ENCODE measurements around the gene STRN3.
A peak's percentile ranks its signal among the peaks of the same experiment; 100 is the strongest.
"Not testable (repeated sequence)": the region's sequence is repeated elsewhere in the genome, so short reads cannot be mapped to it uniquely, and the experiment has no call there.

Gene STRN3

GRCh38 chr14:30969796-30970195, 56.4 kb downstream of the STRN3 start:
- not testable (repeated sequence) for DNase-seq

DNA sequence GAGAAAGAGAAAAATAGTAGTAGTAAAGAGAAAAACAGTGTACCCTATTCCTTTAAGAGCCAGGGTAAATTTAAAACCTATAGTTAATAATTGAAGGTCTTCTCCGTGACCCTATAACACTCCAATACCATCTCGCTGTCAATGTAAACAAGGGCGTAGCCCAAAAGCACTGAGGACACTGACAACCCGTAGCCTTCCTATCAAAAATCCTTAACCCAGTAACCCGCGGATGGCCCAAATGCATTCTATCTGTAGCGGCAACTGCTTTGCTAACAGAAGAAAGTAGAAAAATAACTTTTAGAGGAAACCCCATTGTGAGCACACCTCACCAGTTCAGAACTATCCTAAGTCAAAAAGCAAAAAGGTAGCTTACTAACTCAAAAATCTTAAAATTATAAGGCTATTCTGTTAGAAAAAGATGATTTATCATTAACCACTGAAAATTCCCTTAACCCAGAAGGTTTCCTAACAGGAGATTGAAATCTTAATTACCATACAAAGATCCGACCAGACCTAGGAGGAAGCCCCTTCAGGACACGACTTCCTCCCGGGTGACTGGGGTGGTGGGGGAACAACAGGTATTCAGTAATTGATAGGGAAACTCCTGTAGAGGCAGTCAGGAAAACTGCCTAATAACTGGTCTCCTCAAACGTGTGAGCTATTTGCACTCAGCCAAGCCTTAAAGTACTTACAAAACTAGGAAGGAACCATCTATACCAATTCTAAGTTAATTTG, 58.6 kb downstream of the STRN3 start:
- DNase-seq, result not testable (repeated sequence)

- DNase-seq, result no peak
Observed at GRCh38 chr14:30966415-30967363, 59.5 kb downstream of the STRN3 start.

GRCh38 chr14:30965861-30966260, 60.3 kb downstream of the STRN3 start:
- not testable (repeated sequence) for DNase-seq

DNA sequence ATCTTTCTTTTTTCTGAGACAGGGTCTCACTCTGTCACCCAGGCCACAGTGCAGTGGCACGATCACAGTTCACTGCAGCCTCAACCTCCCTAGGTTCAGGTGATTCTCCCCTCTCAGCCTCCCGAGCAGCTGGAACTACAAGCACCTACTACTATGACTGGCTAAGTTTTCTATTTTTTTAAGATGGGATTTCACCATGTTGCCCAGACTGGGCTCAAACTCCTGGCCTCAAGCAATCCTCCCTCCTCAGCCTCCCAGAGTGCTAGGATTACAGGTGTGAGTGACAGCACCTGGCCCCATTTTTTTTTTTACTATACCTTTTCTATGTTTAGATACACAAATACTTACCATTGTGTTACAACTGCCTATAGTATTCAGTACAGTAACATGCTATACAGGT, 63.6 kb downstream of the STRN3 start:
- not testable (repeated sequence) for DNase-seq

DNA sequence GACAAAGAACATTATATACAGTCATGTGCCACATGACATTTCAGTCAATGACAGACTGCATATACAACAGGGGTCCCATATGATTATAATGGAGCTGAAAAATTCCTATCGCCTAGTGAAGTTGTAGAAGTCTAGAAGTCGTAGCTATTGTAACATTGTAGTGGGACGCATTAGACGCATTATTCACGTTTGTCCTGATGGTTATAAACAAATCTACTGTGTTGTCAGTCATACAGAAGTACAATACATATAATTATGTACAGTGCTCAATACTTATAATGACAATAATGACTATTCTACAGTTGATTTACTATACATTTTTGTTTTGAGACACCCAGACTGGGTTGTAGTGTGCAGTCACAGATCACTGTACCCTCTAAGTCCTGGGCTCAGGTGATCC, 64.8 kb downstream of the STRN3 start:
- DNase-seq, result no peak

DNA sequence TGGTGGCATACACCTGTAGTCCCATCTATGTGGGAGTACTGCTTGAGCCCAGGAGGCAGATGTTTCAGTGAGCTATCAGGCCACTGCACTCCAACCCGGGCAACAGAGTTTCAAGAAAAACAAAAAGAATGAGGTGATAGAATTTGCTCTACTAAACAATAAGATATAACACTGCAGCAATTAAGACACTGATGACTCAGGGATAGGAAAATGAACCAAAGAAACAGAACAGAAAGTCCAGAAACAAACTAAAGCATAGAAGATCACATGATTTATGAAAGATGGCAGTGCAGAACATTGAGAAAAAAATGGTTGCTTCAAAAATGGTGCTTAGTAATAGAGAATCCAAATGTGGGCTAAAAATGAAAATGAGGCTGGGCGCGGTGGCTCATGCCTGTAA, 66.0 kb downstream of the STRN3 start:
- DNase-seq, result no peak

DNA sequence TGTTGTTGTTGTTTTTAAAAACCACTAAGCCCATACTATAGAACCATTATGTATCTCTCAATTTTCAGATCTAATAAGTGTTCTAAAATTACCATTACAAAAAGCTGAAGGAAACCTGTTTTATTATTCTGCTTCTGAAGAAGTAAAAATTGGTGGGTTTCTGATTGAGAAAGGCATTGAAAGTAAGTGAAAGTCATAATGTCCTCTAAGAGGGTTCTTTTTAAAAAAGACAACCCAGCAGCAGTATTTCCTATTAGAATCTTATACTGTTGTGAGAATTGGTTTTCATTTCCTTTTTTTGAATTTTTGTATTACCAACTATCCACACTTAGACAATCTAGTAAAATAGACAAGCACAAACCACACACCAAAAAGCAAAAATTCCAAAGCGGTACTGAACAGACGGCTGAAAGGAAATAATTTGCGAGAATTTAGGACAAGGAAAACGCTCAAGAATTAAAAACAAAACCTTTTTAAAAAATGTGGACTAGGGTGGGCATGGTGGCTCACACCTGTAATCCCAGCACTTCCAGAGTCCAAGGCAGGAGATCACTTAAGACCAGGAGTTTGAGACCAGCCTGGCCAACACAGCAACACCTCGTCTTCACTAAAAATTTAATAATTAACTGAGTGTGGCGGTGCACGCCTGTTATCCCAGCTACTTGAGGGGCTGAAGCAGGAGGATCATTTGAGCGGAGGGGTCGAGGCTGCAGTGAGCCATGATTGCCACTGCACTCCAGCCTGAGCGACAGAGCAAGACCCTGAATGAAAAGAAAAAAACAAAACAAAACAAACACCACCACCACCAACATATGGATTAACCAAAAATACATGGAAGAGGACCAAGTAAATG, 67.4 kb downstream of the STRN3 start:
- DNase-seq, result no peak

- DNase-seq, result no peak
Observed at GRCh38 chr14:30957813-30958370, 68.3 kb downstream of the STRN3 start.

DNA sequence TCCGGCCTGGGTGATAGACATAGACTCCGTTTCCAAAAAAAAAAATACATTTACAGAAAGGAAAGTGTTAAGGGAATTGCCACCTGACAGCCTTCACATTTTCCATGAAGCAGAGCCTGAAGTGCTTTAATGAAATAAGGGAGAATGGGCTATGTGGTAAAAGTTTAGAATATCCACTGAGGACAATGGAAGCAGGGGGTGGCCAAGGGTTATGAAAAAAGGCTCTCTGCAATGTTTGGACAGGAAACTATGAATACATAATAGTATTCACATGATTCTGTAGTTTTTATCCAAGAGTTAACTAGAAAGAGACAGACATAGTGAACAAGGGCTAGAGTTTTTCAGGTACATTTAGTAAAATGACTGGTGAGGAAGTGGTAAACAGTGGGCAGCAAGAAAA, 76.5 kb downstream of the STRN3 start:
- no peak for DNase-seq

DNA sequence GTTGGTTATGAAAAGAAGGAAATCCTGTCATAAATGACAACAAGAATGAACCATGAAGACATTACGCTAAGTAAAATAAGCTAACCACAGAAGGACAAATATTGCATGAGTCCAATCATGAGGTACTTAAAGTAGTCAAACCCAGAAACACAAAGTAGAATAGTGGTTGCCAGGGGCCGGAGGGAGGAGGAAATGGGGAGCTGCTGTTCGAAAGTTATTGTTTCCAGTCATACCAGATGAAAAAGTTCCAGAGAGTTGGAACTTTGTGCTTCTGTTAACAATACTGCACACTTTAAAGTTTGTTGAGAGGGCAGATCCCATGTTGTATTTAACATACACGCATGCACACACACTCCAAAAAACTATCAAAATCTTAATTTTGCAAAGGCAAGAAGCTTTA, 82.5 kb downstream of the STRN3 start:
- DNase-seq, result no peak

DNA sequence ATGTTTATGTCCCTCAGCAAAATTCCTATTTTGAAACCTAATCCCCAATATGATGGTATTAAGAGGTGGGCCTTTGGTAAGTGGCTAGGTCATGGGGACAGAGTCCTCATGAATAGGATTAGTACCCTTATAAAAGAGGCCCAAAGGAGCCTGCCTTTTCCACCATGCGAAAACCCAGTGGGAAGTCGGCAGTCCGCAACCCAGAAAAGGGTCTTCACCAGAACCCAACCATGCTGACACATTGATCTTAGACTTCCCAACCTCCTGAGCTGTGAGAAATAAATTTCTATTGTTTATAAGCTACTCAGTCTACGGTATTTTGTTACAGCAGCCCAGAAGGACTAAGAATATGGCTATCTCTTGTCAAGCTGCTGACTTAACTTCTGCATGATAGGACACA, 85.3 kb downstream of the STRN3 start:
- no peak for DNase-seq

- DNase-seq, result no peak
Observed at GRCh38 chr14:30938617-30939016, 87.6 kb downstream of the STRN3 start.

DNA sequence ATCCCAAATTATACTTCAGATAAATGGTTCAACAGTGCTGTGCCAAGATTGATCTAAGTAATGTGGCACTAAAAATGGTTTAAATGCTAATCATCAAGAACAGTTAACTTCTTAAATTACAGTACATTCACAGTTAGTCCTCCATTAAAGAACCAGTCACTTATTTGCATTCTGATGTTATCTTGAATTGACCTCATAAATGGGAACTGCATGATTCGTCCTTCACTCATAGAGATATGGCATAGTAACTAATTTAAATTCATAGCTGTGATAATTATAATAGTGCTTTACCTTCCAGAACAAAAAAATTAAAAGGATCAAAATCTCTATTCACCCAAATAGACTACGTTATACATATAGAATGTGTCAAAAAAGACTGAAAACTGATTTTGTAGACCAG, 90.7 kb downstream of the STRN3 start:
- DNase-seq, result no peak

- not testable (repeated sequence) for DNase-seq
Observed at GRCh38 chr14:30933937-30934336, 92.2 kb downstream of the STRN3 start.

GRCh38 chr14:30928462-30928861, 97.7 kb downstream of the STRN3 start:
- peak in 1 of 2 donors; percentile 3 for DNase-seq

DNA sequence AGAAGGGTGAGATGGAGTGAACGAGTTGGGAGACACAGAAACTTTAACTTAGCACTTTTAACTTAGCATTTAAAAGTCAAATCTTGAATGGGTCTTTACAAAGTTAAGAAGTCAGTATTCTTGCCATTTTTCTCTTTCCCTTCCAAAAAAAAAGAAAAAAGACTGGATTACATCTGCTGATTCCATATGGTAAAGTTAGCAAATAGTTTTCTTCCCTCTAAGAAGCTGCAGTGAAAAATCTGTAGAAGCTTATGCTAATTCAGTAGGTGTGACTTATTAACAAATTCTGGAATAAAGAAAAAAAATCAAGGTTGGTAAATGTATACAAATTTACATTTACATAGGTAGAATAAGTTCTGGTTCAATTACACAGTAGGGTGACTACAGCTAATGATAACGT, 100.9 kb downstream of the STRN3 start:
- DNase-seq, result no peak

DNA sequence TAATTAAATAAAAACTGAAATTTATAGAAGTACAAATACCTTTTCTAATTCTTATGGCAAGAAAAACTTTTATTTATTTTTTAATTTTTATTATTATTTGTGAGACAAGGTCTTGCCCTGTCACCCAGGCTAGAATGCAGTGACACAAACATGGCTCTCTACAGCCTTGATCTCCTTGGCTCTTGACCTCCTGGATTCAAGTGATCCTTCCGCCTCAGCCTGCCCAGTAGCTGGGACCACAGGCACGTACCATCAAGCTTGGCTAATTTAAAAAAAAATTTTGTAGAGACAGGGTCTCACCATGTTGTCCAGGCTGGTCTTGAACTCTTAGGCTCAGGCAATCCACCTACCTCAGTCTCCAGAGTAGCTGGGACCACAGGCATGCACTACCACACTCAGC, 104.4 kb downstream of the STRN3 start:
- no peak for DNase-seq

- peak in 1 of 2 donors; percentile 2 for DNase-seq
Observed at GRCh38 chr14:30921305-30921704, 104.9 kb downstream of the STRN3 start.

DNA sequence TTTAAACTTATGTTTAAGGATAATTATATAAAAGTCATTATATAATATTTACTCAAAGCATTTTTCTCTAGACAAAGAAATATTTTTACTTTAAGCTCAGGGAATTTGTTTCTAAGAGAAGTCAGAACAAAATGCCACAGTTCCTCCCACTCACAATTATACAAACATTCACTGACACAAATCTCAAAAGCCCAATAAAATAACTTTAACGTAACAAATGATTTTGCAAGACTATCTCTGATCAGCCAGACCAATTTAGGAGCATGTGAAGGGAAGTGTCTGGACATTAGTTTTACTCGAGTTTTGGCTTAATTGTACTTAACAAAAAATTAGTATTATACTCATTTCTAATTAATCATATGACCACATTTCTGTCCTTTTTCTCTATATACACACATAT, 110.6 kb downstream of the STRN3 start:
- no peak for DNase-seq

GRCh38 chr14:30914812-30915211, 111.4 kb downstream of the STRN3 start:
- no peak for DNase-seq

DNA sequence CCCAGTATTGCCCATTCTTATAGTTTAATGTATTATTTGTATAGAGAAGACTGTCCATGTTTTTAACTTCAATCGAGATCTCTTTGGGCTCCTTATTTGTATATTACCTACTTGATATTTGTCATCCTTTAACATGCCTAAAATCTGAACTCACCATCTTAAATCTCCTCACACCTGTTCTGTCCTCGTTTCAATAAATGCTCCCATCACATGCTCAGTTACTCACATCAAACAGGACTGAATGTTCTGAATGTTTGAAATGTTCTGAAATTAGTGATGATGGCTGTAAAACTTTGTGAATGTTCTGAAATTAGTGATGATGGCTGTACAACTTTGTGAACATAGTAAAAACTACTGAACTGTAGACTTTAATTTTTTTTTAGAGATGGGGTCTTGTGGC, 117.4 kb downstream of the STRN3 start:
- no peak for DNase-seq

- no peak for DNase-seq
Observed at GRCh38 chr14:30907659-30908057, 118.5 kb downstream of the STRN3 start.
